Common myeloid progenitor, CD34-positive (primary cell): ENCODE data around the gene MACROD2.

Source experiments
- CTCF ChIA-PET: fragments of 350-600 bp; sonication (Branson Sonifier 250); formaldehyde crosslinking; loops from one replicate; lab custom pipeline; 2021; ENCODE audit warnings: antibody characterized with exemption; lab: Charles Lee
- POLR2A ChIA-PET: fragments of 350-600 bp; sonication (Branson Sonifier 250); formaldehyde crosslinking; loops from one replicate; lab custom pipeline; 2021; ENCODE audit warnings: antibody characterized with exemption; lab: Charles Lee
- DNase-seq, 3 donors: peaks; one replicate each; pipeline versions ENCODE4 v3.0.0 to v3.0.0-alpha.2; 2013
- H3K27ac ChIP-seq, 2 experiments: 1 replicate in 1 of 2; 2 replicates in 1 of 2; pipeline ENCODE4 v1.7.0; 2013; ENCODE audit warnings: inconsistent platforms in 2 of 2, low read length in 2 of 2, mild to moderate bottlenecking in 2 of 2, low read depth in 1 of 2, moderate library complexity in 1 of 2; ENCODE audit not compliant: severe bottlenecking in 2 of 2, insufficient read depth in 1 of 2, poor library complexity in 1 of 2
- H3K27me3 ChIP-seq, 5 experiments: replicated peaks in 2 of 5; 1 replicate in 3 of 5; 2 replicates in 2 of 5; pipeline versions ENCODE4 v1.6.1 to v1.7.0; 2013; ENCODE audit warnings: low read length in 4 of 5, mild to moderate bottlenecking in 2 of 5, moderate library complexity in 2 of 5, inconsistent platforms in 1 of 5; ENCODE audit not compliant: insufficient read depth in 5 of 5, control insufficient read depth in 4 of 5
- H3K36me3 ChIP-seq, 4 experiments: 1 replicate in 2 of 4; 2 replicates in 2 of 4; pipeline versions ENCODE4 v1.6.1 to v1.7.0; 2013; ENCODE audit warnings: low read length in 3 of 4, control low read depth in 1 of 4, mild to moderate bottlenecking in 1 of 4; ENCODE audit not compliant: control insufficient read depth in 4 of 4, insufficient read depth in 4 of 4
- H3K4me1 ChIP-seq, 4 experiments: 1 replicate in 3 of 4; 2 replicates in 1 of 4; pipeline versions ENCODE4 v1.6.1 to v1.7.1; 2013; ENCODE audit warnings: low read length in 3 of 4, mild to moderate bottlenecking in 3 of 4, control low read depth in 1 of 4, inconsistent platforms in 1 of 4, moderate library complexity in 1 of 4; ENCODE audit not compliant: control insufficient read depth in 4 of 4, insufficient read depth in 4 of 4; ENCODE audit errors: control extremely low read depth in 1 of 4
- H3K4me3 ChIP-seq, 7 experiments: 1 replicate in 4 of 7; 2 replicates in 3 of 7; pipeline versions ENCODE4 v1.5.1 to v1.7.0; 2013; ENCODE audit warnings: mild to moderate bottlenecking in 7 of 7, low read length in 6 of 7, moderate library complexity in 6 of 7, inconsistent platforms in 2 of 7, low read depth in 2 of 7, control low read depth in 1 of 7; ENCODE audit not compliant: insufficient read depth in 4 of 7, control insufficient read depth in 1 of 7; ENCODE audit errors: extremely low read depth in 1 of 7
- H3K9me3 ChIP-seq, 5 experiments: 1 replicate in 4 of 5; 2 replicates in 1 of 5; pipeline versions ENCODE4 v1.6.1 to v1.7.1; 2013; ENCODE audit warnings: low read length in 4 of 5, mild to moderate bottlenecking in 2 of 5, inconsistent platforms in 1 of 5, low read depth in 1 of 5, moderate library complexity in 1 of 5; ENCODE audit not compliant: control insufficient read depth in 4 of 5, insufficient read depth in 2 of 5; ENCODE audit errors: control extremely low read depth in 1 of 5
- WGBS: methylation state at CpG from one replicate; pipeline ENCODE4 v1.1.5; 2013; ENCODE audit not compliant: insufficient coverage; 5-methylcytosine and 5-hydroxymethylcytosine counted together

The MACROD2 gene

GRCh38 chr20:15333170-15333569 lies 1337.9 kb downstream of the MACROD2 start:
- Histone ChIP-seq H3K27me3 (no peaks in the 10 kb centered on the region), H3K4me1 (no peaks in the 10 kb centered on the region), H3K4me3 (no peak overlapping the region), H3K27ac (no peak overlapping the region), H3K36me3 (no peaks in the 10 kb centered on the region), H3K9me3 (no peaks in the 10 kb centered on the region)
- ChIA-PET CTCF (no interaction called here), POLR2A (no interaction called here)
- WGBS = 87% methylated on average over 3 of the region's 4 CpGs
- DNase-seq = no peak

GRCh38 chr20:15336011-15336410 lies 1340.7 kb downstream of the MACROD2 start:
- Histone ChIP-seq H3K27ac (no peak overlapping the region), H3K9me3 (no peaks in the 10 kb centered on the region), H3K4me3 (no peak overlapping the region), H3K36me3 (no peaks in the 10 kb centered on the region), H3K27me3 (no peaks in the 10 kb centered on the region), H3K4me1 (no peaks in the 10 kb centered on the region)
- CTCF ChIA-PET = no interaction called here
- no peak for DNase-seq
- 29% methylated on average over 1 of the region's 2 CpGs for WGBS
- POLR2A ChIA-PET = no interaction called here

GRCh38 chr20:15336536-15336935 lies 1341.2 kb downstream of the MACROD2 start:
- H3K4me3 ChIP-seq = no peak overlapping the region
- ChIA-PET POLR2A (no interaction called here), CTCF (no interaction called here)
- no peak overlapping the region for H3K27ac ChIP-seq
- no peaks in the 10 kb centered on the region for H3K27me3 ChIP-seq
- WGBS = 94% methylated on average over 3 of the region's 5 CpGs
- no peaks in the 10 kb centered on the region for H3K4me1 ChIP-seq
- H3K9me3 ChIP-seq = no peaks in the 10 kb centered on the region
- DNase-seq = no peak
- no peaks in the 10 kb centered on the region for H3K36me3 ChIP-seq

GRCh38 chr20:15339264-15339663 lies 1343.9 kb downstream of the MACROD2 start:
- CTCF ChIA-PET = no interaction called here
- no peaks in the 10 kb centered on the region for H3K36me3 ChIP-seq
- H3K4me1 ChIP-seq = no peaks in the 10 kb centered on the region
- WGBS = 91% methylated on average over 3 of the region's 3 CpGs
- H3K4me3 ChIP-seq = no peak overlapping the region
- H3K27me3 ChIP-seq = no peaks in the 10 kb centered on the region
- POLR2A ChIA-PET = no interaction called here
- DNase-seq = no peak
- no peak overlapping the region for H3K27ac ChIP-seq
- H3K9me3 ChIP-seq = no peaks in the 10 kb centered on the region

- ChIA-PET CTCF (no interaction called here), POLR2A (no interaction called here)
- DNase-seq = no peak
- H3K4me1 ChIP-seq = no peaks in the 10 kb centered on the region
- H3K36me3 ChIP-seq = no peaks in the 10 kb centered on the region
- H3K9me3 ChIP-seq = peaks cover 0 to 1% (median 0%) of the 10 kb centered on the region in 5 experiments
- H3K4me3 ChIP-seq = no peak overlapping the region
- H3K27ac ChIP-seq = no peak overlapping the region
- H3K27me3 ChIP-seq = no peaks in the 10 kb centered on the region
- WGBS = 100% methylated on average over 2 of the region's 3 CpGs
Measured at GRCh38 chr20:15342991-15343523, 1347.7 kb downstream of the MACROD2 start.

GRCh38 chr20:15345287-15345686 lies 1350.0 kb downstream of the MACROD2 start:
- no peaks in the 10 kb centered on the region for H3K36me3 ChIP-seq

GRCh38 chr20:15346657-15347280 lies 1351.5 kb downstream of the MACROD2 start:
- Histone ChIP-seq H3K27me3 (no peaks in the 10 kb centered on the region), H3K4me3 (no peak overlapping the region), H3K27ac (no peak overlapping the region), H3K36me3 (no peaks in the 10 kb centered on the region), H3K9me3 (peaks cover 0 to 1% (median 0%) of the 10 kb centered on the region in 5 experiments), H3K4me1 (no peaks in the 10 kb centered on the region)
- POLR2A ChIA-PET = no interaction called here
- DNase-seq = no peak
- CTCF ChIA-PET = interaction anchor here (0.6 kb wide), 1 partner anchor 507 kb away, joined by 4 read pairs; no protein-coding TSS in a partner anchor
- WGBS = 100% methylated on average over 3 of the region's 3 CpGs

More at GRCh38 chr20:15345287-15345686, 1350.0 kb downstream of the MACROD2 start:
- no peak for DNase-seq
- Histone ChIP-seq H3K9me3 (peaks cover 0 to 1% (median 0%) of the 10 kb centered on the region in 5 experiments), H3K4me1 (no peaks in the 10 kb centered on the region), H3K27me3 (no peaks in the 10 kb centered on the region), H3K4me3 (no peak overlapping the region), H3K27ac (no peak overlapping the region)
- POLR2A ChIA-PET = no interaction called here
- CTCF ChIA-PET = no interaction called here
- WGBS = no CpG with 5 or more reads among the region's 2 CpGs
